Neuronal stem cell (in vitro differentiated cells): ENCODE data around the gene CTNS.
A peak's percentile ranks its signal among the peaks of the same experiment; 100 is the strongest.

Experiments used
- DNase-seq: peaks from one replicate; pipeline ENCODE4 v3.0.0-alpha.2; 2013; ENCODE audit warnings: low spot score
- H2AFZ ChIP-seq: one replicate; pipeline ENCODE4 v1.6.1; 2013; ENCODE audit warnings: mild to moderate bottlenecking, low read length, inconsistent platforms
- H2AK5ac ChIP-seq: 2 replicates; pipeline ENCODE4 v1.6.1; 2013; ENCODE audit warnings: low read depth, mild to moderate bottlenecking, inconsistent platforms, low read length, moderate library complexity, mixed read lengths
- H2BK120ac ChIP-seq: 2 replicates; pipeline ENCODE4 v1.6.1; 2013; ENCODE audit warnings: low read depth, mild to moderate bottlenecking, inconsistent platforms, low read length, moderate library complexity, mixed read lengths
- H2BK12ac ChIP-seq: one replicate; pipeline ENCODE4 v1.6.1; 2013; ENCODE audit warnings: low read length, inconsistent platforms
- H2BK15ac ChIP-seq: 2 replicates; pipeline ENCODE4 v1.6.1; 2013; ENCODE audit warnings: mild to moderate bottlenecking, low read length, inconsistent platforms, mixed read lengths
- H2BK5ac ChIP-seq: one replicate; pipeline ENCODE4 v1.6.1; 2013; ENCODE audit warnings: inconsistent platforms, mild to moderate bottlenecking, low read length, moderate library complexity
- H3K14ac ChIP-seq: one replicate; pipeline ENCODE4 v1.6.1; 2013; ENCODE audit warnings: low read length, inconsistent platforms
- H3K18ac ChIP-seq: 2 replicates; pipeline ENCODE4 v1.6.1; 2013; ENCODE audit warnings: low read length, inconsistent platforms
- H3K23ac ChIP-seq: 2 replicates; pipeline ENCODE4 v1.6.1; 2013; ENCODE audit warnings: low read depth, mild to moderate bottlenecking, mixed read lengths, low read length, inconsistent platforms; ENCODE audit not compliant: poor library complexity
- H3K27ac ChIP-seq: replicated peaks from 3 replicates; pipeline ENCODE4 v1.5.1; 2013; ENCODE audit warnings: low read length, inconsistent platforms
- H3K27me3 ChIP-seq, 3 experiments: 2 replicates each; pipeline ENCODE4 v1.6.1; 2013; ENCODE audit warnings: low read length in 3 of 3, mild to moderate bottlenecking in 2 of 3, inconsistent platforms in 1 of 3, low read depth in 1 of 3, mixed read lengths in 1 of 3, moderate library complexity in 1 of 3; ENCODE audit not compliant: control insufficient read depth in 3 of 3, insufficient read depth in 3 of 3
- H3K36me3 ChIP-seq, 2 donors: replicated peaks in 1 of 2; 2 replicates each; pipeline ENCODE4 v1.6.1; 2013; ENCODE audit warnings: low read length in 2 of 2; ENCODE audit not compliant: control insufficient read depth in 2 of 2, insufficient read depth in 2 of 2
- H3K4ac ChIP-seq: 2 replicates; pipeline ENCODE4 v1.6.1; 2013; ENCODE audit warnings: inconsistent platforms, mild to moderate bottlenecking, low read length, moderate library complexity
- H3K4me1 ChIP-seq, 2 donors: 1 replicate in 1 of 2; 2 replicates in 1 of 2; pipeline ENCODE4 v1.6.1; 2013; ENCODE audit warnings: low read length in 2 of 2, low read depth in 1 of 2; ENCODE audit not compliant: control insufficient read depth in 2 of 2, insufficient read depth in 1 of 2
- H3K4me2 ChIP-seq: one replicate; pipeline ENCODE4 v1.6.1; 2013; ENCODE audit warnings: mild to moderate bottlenecking, low read length, inconsistent platforms; ENCODE audit not compliant: insufficient read depth, poor library complexity, severe bottlenecking
- H3K4me3 ChIP-seq, 2 donors: 2 replicates each; pipeline ENCODE4 v1.5.1; 2013; ENCODE audit warnings: low read length in 2 of 2, mild to moderate bottlenecking in 2 of 2, inconsistent platforms in 1 of 2, moderate library complexity in 1 of 2
- H3K79me1 ChIP-seq: one replicate; pipeline ENCODE4 v1.6.1; 2013; ENCODE audit warnings: low read depth, mild to moderate bottlenecking, inconsistent platforms, low read length, moderate library complexity
- H3K9ac ChIP-seq: one replicate; pipeline ENCODE4 v1.6.1; 2013; ENCODE audit warnings: mild to moderate bottlenecking, low read depth, low read length, inconsistent platforms; ENCODE audit not compliant: poor library complexity
- H3K9me3 ChIP-seq, 2 donors: replicated peaks in 1 of 2; 2 replicates each; pipeline versions ENCODE3 to v1.6.1; 2013; ENCODE audit warnings: low read length in 2 of 2, mild to moderate bottlenecking in 2 of 2, inconsistent platforms in 1 of 2, low read depth in 1 of 2, mixed read lengths in 1 of 2, moderate library complexity in 1 of 2; ENCODE audit not compliant: control insufficient read depth in 2 of 2, insufficient read depth in 1 of 2
- H4K8ac ChIP-seq: one replicate; pipeline ENCODE4 v1.6.1; 2013; ENCODE audit warnings: low read depth, mild to moderate bottlenecking, inconsistent platforms, low read length, moderate library complexity
- H4K91ac ChIP-seq: one replicate; pipeline ENCODE4 v1.6.1; 2013; ENCODE audit warnings: low read length, low read depth, mild to moderate bottlenecking, inconsistent platforms; ENCODE audit not compliant: poor library complexity
- WGBS, 2 donors: extraction: QIAGEN DNeasy Blood & Tissue Kit; methylation state at CpG; one replicate each; pipeline ENCODE4 v1.1.7; 2013; ENCODE audit warnings: missing lambda C conversion rate in 2 of 2, mixed read lengths in 1 of 2; ENCODE audit not compliant: insufficient read length in 2 of 2, insufficient replicate concordance in 1 of 2; ENCODE audit errors: extremely low coverage in 2 of 2; 5-methylcytosine and 5-hydroxymethylcytosine counted together

Gene CTNS

DNA sequence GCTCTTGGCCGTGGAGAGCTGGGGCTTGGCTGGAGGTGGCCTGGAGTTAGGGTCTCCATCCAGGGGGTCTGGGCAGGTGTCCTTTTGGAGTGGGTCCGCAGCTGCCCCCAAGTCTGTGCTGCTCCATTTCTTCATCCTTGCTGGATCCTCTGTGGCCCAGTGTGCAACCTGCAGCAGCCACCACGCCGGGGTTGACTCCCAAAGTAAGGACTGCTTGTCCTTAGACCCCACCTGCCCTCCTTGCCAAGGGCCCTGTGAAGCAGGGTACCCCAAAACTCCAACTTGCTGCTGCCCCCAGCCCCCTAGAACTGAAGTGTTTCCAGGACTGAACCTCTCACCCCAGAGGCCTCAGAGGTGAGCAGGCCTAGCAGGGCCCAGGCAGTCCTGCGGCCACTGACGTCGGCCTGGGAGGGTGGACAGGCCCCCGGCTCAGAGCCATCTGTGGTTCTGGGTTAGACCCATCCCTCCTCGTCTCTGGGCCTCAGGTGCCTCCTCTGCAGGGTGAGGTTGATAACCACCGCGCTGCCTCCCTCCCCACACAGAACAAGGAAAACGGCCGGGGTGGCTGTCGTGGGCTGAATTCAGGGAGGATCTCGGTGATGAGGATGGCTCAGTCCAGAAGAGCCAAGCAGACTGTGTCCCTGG lies 44.2 kb upstream of the CTNS start:
- H3K9ac ChIP-seq: no peak overlapping the region
- H2AFZ ChIP-seq: no peak overlapping the region
- no peaks in the 10 kb centered on the region for H3K4me1 ChIP-seq
- H3K4me2 ChIP-seq: no peak overlapping the region
- no peak overlapping the region for H4K91ac ChIP-seq
- H3K27me3 ChIP-seq: no peaks in the 10 kb centered on the region
- no peaks in the 10 kb centered on the region for H3K79me1 ChIP-seq
- H2AK5ac ChIP-seq: no peak overlapping the region
- H3K18ac ChIP-seq: no peak overlapping the region
- DNase-seq: no peak
- H3K14ac ChIP-seq: no peak overlapping the region
- H2BK120ac ChIP-seq: no peak overlapping the region
- no peak overlapping the region for H3K4me3 ChIP-seq
- H3K9me3 ChIP-seq: no peaks in the 10 kb centered on the region
- no peak overlapping the region for H3K27ac ChIP-seq
- no peak overlapping the region for H3K4ac ChIP-seq
- H2BK12ac ChIP-seq: no peak overlapping the region
- no peak overlapping the region for H2BK5ac ChIP-seq
- H2BK15ac ChIP-seq: no peak overlapping the region
- peaks cover 6 to 41% of the 10 kb centered on the region in 2 donors for H3K36me3 ChIP-seq
- H3K23ac ChIP-seq: no peak overlapping the region
- no peak overlapping the region for H4K8ac ChIP-seq
- WGBS, 2 donors: no CpG with 5 or more reads among the region's 15 CpGs

DNA sequence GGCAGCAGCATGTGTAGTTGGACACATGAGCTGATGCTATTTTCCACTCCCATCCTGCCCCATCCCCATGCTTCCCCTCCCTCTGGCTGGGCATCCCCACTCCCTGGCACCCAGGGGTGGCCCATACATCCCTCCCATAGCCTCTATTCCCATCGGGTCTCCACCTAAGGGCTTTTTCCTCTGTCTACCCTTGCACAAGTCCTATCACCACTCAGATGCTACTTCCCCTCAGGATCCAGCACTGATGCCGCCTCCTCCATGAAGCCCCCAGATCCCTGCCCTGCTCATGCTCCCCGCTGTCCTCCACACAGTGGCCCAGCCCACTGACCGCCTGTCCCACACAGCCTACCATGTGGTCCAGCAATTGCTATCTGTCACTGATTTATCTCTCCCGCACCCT lies 43.2 kb upstream of the CTNS start:
- no peak overlapping the region for H3K4me2 ChIP-seq
- no peak overlapping the region for H4K8ac ChIP-seq
- H3K36me3 ChIP-seq: peaks cover 6 to 34% of the 10 kb centered on the region in 2 donors
- no peak for DNase-seq
- no peak overlapping the region for H4K91ac ChIP-seq
- H3K9me3 ChIP-seq: no peaks in the 10 kb centered on the region
- no peaks in the 10 kb centered on the region for H3K4me1 ChIP-seq
- no peaks in the 10 kb centered on the region for H3K79me1 ChIP-seq
- H2BK5ac ChIP-seq: no peak overlapping the region
- no peak overlapping the region for H3K18ac ChIP-seq
- peak overlapping the region; percentile 21 for H3K23ac ChIP-seq
- H3K4ac ChIP-seq: no peak overlapping the region
- no peaks in the 10 kb centered on the region for H3K27me3 ChIP-seq
- no peak overlapping the region for H2BK120ac ChIP-seq
- H2BK12ac ChIP-seq: no peak overlapping the region
- peak overlapping the region; percentile 63 for H3K14ac ChIP-seq
- no peak overlapping the region for H2BK15ac ChIP-seq
- H3K27ac ChIP-seq: no peak overlapping the region
- no peak overlapping the region for H3K4me3 ChIP-seq
- H2AK5ac ChIP-seq: no peak overlapping the region
- no CpG with 5 or more reads among the region's 5 CpGs for WGBS, 2 donors
- no peak overlapping the region for H2AFZ ChIP-seq
- H3K9ac ChIP-seq: peak overlapping the region; percentile 54

DNA sequence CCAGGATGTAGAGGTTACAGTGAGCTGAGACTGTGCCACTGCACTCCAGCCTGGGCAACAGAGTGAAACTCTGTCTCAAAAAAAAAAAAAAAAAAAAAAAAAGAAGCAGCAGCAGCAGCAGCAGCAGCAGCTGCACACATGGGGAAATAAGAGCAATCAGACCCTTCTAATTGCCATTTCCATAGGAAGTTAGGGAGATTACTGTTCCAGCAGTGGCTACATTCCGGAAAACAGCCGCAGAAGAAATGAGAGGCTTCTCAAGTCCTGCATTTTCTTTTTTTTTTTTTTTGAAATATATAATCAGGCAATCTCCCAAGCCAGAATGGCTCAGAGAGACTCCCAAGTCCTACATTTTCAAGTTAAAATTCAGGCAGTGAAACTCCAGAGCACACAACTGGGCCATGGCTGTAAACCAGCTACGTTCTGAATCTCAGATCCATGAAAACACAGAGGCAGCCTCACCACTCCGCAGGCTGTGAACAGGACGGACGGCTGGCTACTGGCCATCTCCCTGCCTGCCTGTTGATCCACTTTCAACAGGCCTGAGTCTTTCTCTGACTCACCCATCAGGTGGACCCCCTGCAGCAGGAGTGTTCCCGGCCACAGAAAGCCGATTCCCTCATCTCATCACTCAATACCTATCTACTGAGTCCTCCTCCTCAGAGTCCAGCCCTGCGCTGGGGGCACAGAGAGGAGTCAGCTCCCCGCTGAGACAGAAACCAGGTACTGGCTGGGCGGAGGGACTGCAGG lies 42.3 kb upstream of the CTNS start:
- no peak overlapping the region for H4K91ac ChIP-seq
- no peaks in the 10 kb centered on the region for H3K9me3 ChIP-seq
- H4K8ac ChIP-seq: no peak overlapping the region
- H3K14ac ChIP-seq: no peak overlapping the region
- no peak overlapping the region for H3K9ac ChIP-seq
- H2AK5ac ChIP-seq: no peak overlapping the region
- H3K36me3 ChIP-seq: peaks cover 6 to 29% of the 10 kb centered on the region in 2 donors
- peak overlapping the region; percentile 36 for H3K18ac ChIP-seq
- no peak overlapping the region for H2BK120ac ChIP-seq
- no peak overlapping the region for H3K27ac ChIP-seq
- no peak overlapping the region for H3K23ac ChIP-seq
- H3K4ac ChIP-seq: no peak overlapping the region
- H3K4me2 ChIP-seq: no peak overlapping the region
- no peak for DNase-seq
- H3K79me1 ChIP-seq: no peaks in the 10 kb centered on the region
- no peak overlapping the region for H2AFZ ChIP-seq
- no peaks in the 10 kb centered on the region for H3K4me1 ChIP-seq
- H3K27me3 ChIP-seq: no peaks in the 10 kb centered on the region
- H2BK12ac ChIP-seq: no peak overlapping the region
- no peak overlapping the region for H2BK5ac ChIP-seq
- WGBS, 2 donors: no CpG with 5 or more reads among the region's 11 CpGs
- no peak overlapping the region for H3K4me3 ChIP-seq
- no peak overlapping the region for H2BK15ac ChIP-seq

DNA sequence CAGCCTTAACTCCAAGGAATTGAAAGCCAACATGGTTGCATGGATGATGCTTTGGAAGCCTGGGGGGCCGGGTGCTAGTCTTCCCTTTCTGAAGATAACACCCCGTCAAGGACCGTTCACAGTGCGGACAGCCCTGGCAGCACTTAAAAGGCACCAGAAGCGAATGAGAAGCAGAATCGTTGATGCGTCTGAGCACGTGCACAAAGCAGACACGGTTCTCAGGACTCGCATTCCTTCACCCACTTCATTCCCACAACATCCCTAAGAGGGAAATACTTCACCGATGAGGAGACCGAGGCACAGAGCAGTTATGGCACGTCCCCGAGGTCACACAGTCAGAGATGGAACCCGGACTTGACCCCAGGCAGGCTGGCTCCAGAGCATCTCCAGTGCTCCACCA lies 41.6 kb upstream of the CTNS start:
- Histone ChIP-seq H3K4me1 (no peaks in the 10 kb centered on the region), H3K9me3 (no peaks in the 10 kb centered on the region), H3K4me3 (no peak overlapping the region), H3K27ac (no peak overlapping the region), H3K23ac (no peak overlapping the region), H3K9ac (no peak overlapping the region), H3K79me1 (no peaks in the 10 kb centered on the region), H2AFZ (no peak overlapping the region), H3K4ac (no peak overlapping the region), H2BK5ac (no peak overlapping the region), H3K27me3 (no peaks in the 10 kb centered on the region), H2AK5ac (no peak overlapping the region), H4K91ac (no peak overlapping the region), H2BK120ac (no peak overlapping the region), H4K8ac (no peak overlapping the region), H3K14ac (no peak overlapping the region), H2BK15ac (no peak overlapping the region), H3K4me2 (no peak overlapping the region), H3K36me3 (peaks cover 0 to 21% of the 10 kb centered on the region in 2 donors), H2BK12ac (no peak overlapping the region), H3K18ac (no peak overlapping the region)
- no CpG with 5 or more reads among the region's 15 CpGs for WGBS, 2 donors
- DNase-seq: no peak
